HEK293 (cell line): ENCODE results near the gene FKBP8.

Experiments used
- GLI4 ChIP-seq: fragments of 450-650 bp; formaldehyde crosslinking; IDR thresholded peaks from 2 replicates; pipeline ENCODE4 v1.5.1; 2016; ENCODE audit warnings: missing biosample characterization, missing genetic modification characterization
- GLIS2 ChIP-seq: fragments of 450-650 bp; formaldehyde crosslinking; IDR thresholded peaks from 2 replicates; pipeline ENCODE4 v1.5.1; 2016; ENCODE audit warnings: missing biosample characterization, missing genetic modification characterization
- KLF8 ChIP-seq: fragments of 450-650 bp; formaldehyde crosslinking; IDR thresholded peaks from 2 replicates; pipeline ENCODE4 v1.5.1; 2016; ENCODE audit warnings: missing biosample characterization, missing genetic modification characterization
- KLF9 ChIP-seq: fragments of 450-650 bp; formaldehyde crosslinking; IDR thresholded peaks from 2 replicates; pipeline ENCODE4 v1.5.1; 2016; ENCODE audit warnings: missing biosample characterization, missing genetic modification characterization, low read depth
- RBAK ChIP-seq: fragments of 450-650 bp; formaldehyde crosslinking; IDR thresholded peaks from 2 replicates; pipeline ENCODE4 v1.5.1; 2016; ENCODE audit warnings: missing biosample characterization, missing genetic modification characterization
- ZNF112 ChIP-seq: fragments of 450-650 bp; formaldehyde crosslinking; IDR thresholded peaks from 2 replicates; pipeline ENCODE4 v1.5.0; 2017; ENCODE audit warnings: missing biosample characterization, missing genetic modification characterization
- ZNF114 ChIP-seq: fragments of 450-650 bp; formaldehyde crosslinking; IDR thresholded peaks from 2 replicates; pipeline ENCODE4 v1.5.0; 2017; ENCODE audit warnings: missing biosample characterization, missing genetic modification characterization
- ZNF121 ChIP-seq: fragments of 450-650 bp; formaldehyde crosslinking; IDR thresholded peaks from 2 replicates; pipeline ENCODE4 v1.5.1; 2016; ENCODE audit warnings: missing biosample characterization, missing genetic modification characterization
- ZNF155 ChIP-seq: fragments of 450-650 bp; formaldehyde crosslinking; IDR thresholded peaks from 2 replicates; pipeline ENCODE4 v1.5.1; 2016; ENCODE audit warnings: missing biosample characterization, missing genetic modification characterization
- ZNF174 ChIP-seq: fragments of 450-650 bp; formaldehyde crosslinking; IDR thresholded peaks from 2 replicates; pipeline ENCODE4 v1.5.0; 2017; ENCODE audit warnings: missing biosample characterization, mild to moderate bottlenecking, missing genetic modification characterization
- ZNF266 ChIP-seq: fragments of 450-650 bp; formaldehyde crosslinking; IDR thresholded peaks from 2 replicates; pipeline ENCODE4 v1.5.1; 2016; ENCODE audit warnings: missing biosample characterization, missing genetic modification characterization, low read depth
- ZNF335 ChIP-seq: fragments of 450-650 bp; formaldehyde crosslinking; conservative IDR thresholded peaks from 2 replicates; pipeline ENCODE4 v1.5.1; 2016; ENCODE audit warnings: missing biosample characterization, missing genetic modification characterization
- ZNF350 ChIP-seq: fragments of 450-650 bp; formaldehyde crosslinking; IDR thresholded peaks from 2 replicates; pipeline ENCODE4 v1.5.0; 2017; ENCODE audit warnings: missing biosample characterization, mild to moderate bottlenecking, missing genetic modification characterization
- ZNF521 ChIP-seq: fragments of 450-650 bp; formaldehyde crosslinking; IDR thresholded peaks from 2 replicates; pipeline ENCODE4 v1.5.1; 2017; ENCODE audit warnings: missing biosample characterization, mild to moderate bottlenecking, missing genetic modification characterization
- ZNF529 ChIP-seq: fragments of 450-650 bp; formaldehyde crosslinking; IDR thresholded peaks from 2 replicates; pipeline ENCODE4 v1.5.1; 2017; ENCODE audit warnings: missing genetic modification characterization, missing biosample characterization; ENCODE audit not compliant: insufficient replicate concordance
- ZNF707 ChIP-seq: fragments of 450-650 bp; formaldehyde crosslinking; IDR thresholded peaks from 2 replicates; pipeline ENCODE4 v1.5.1; 2016; ENCODE audit warnings: missing biosample characterization, missing genetic modification characterization
- TF ChIP-seq, protein P1 (sequence below): fragments of 450-650 bp; formaldehyde crosslinking; IDR thresholded peaks from 2 replicates; pipeline ENCODE4 v1.5.1; 2016; ENCODE audit warnings: missing biosample characterization, missing genetic modification characterization, low read depth
- TF ChIP-seq, protein P2 (sequence below): fragments of 450-650 bp; formaldehyde crosslinking; conservative IDR thresholded peaks from 2 replicates; pipeline ENCODE4 v1.5.1; 2016; ENCODE audit warnings: low read depth, missing biosample characterization, missing genetic modification characterization
- TF ChIP-seq, protein P3 (sequence below): fragments of 450-650 bp; formaldehyde crosslinking; IDR thresholded peaks from 2 replicates; pipeline ENCODE4 v1.5.1; 2016; ENCODE audit warnings: missing biosample characterization, missing genetic modification characterization
- TF ChIP-seq, protein P4 (sequence below): fragments of 450-650 bp; formaldehyde crosslinking; IDR thresholded peaks from 2 replicates; pipeline ENCODE4 v1.5.1; 2016; ENCODE audit warnings: missing biosample characterization, missing genetic modification characterization
- TF ChIP-seq, protein P5 (sequence below): fragments of 450-650 bp; formaldehyde crosslinking; IDR thresholded peaks from 2 replicates; pipeline ENCODE4 v1.5.0; 2017; ENCODE audit warnings: missing biosample characterization, missing genetic modification characterization, borderline replicate concordance
- TF ChIP-seq, protein P6 (sequence below): fragments of 450-650 bp; formaldehyde crosslinking; IDR thresholded peaks from 2 replicates; pipeline ENCODE4 v1.5.1; 2016; ENCODE audit warnings: missing biosample characterization, missing genetic modification characterization, borderline replicate concordance

FKBP8 gene

DNA sequence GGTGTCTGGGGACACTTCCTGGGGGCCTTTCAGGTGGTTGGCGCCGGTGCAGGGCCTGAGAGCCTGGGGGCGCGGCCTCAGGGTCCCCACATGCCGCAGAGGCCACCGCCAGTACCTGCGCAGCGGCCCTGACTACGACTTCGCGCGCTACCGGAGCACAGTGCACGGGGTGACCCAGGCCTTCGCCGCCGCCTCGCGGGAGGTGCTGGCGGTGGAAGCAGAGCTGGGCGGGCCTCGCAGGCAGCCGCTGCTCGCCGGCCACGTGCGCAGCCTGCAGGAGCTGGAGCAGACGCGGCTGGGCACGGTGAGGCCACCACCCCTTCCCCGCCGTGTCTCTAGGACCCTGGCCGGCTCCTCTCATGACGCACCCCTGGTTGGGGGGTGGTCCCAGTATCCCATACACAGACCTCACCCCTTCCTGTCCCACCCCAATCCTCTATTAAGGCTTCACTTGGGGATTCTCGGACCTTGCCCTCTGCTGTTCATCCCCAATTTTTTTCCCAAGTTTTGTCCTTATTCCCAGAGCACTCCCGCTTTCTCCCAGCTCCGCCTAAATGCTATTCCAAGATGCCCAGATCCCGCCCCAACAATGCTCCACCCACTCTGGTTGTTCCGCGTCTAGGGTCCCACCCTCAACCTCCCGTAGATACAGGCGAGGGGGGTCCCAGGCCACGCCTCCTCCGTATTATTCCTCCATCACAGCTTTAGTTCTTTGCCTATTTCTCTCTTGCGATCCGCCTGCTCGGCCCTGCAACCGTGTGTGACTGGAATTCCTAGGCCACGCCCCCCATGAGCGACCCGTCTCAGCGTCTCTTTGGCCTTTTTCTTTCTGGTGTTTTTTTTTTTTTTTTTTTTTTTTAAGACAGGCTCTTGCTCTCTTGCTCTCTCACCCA, 46.3 kb upstream of the FKBP8 start (continued):
- TF ChIP-seq, protein P1, sequence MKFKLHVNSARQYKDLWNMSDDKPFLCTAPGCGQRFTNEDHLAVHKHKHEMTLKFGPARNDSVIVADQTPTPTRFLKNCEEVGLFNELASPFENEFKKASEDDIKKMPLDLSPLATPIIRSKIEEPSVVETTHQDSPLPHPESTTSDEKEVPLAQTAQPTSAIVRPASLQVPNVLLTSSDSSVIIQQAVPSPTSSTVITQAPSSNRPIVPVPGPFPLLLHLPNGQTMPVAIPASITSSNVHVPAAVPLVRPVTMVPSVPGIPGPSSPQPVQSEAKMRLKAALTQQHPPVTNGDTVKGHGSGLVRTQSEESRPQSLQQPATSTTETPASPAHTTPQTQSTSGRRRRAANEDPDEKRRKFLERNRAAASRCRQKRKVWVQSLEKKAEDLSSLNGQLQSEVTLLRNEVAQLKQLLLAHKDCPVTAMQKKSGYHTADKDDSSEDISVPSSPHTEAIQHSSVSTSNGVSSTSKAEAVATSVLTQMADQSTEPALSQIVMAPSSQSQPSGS (tag by site-specific recombination): no peak
- TF ChIP-seq ZNF121 (tag by site-specific recombination) (no peak), ZNF707 (tag by site-specific recombination) (no peak), KLF9 (tag by site-specific recombination) (peak; percentile 42), GLIS2 (tag by site-specific recombination) (peak; percentile 74), ZNF155 (tag by site-specific recombination) (no peak), KLF8 (tag by site-specific recombination) (peak; percentile 27; the same call in 1 of the 2 replicates), ZNF174 (tag by site-specific recombination) (no peak), ZNF350 (no peak), GLI4 (tag by site-specific recombination) (no peak), ZNF114 (tag by site-specific recombination) (no peak), ZNF521 (tag by site-specific recombination) (no peak), ZNF266 (tag by site-specific recombination) (no peak), RBAK (tag by site-specific recombination) (no peak), ZNF529 (no peak), ZNF112 (tag by site-specific recombination) (no peak), ZNF335 (tag by site-specific recombination) (peak; percentile 95)
- TF ChIP-seq, protein P2, sequence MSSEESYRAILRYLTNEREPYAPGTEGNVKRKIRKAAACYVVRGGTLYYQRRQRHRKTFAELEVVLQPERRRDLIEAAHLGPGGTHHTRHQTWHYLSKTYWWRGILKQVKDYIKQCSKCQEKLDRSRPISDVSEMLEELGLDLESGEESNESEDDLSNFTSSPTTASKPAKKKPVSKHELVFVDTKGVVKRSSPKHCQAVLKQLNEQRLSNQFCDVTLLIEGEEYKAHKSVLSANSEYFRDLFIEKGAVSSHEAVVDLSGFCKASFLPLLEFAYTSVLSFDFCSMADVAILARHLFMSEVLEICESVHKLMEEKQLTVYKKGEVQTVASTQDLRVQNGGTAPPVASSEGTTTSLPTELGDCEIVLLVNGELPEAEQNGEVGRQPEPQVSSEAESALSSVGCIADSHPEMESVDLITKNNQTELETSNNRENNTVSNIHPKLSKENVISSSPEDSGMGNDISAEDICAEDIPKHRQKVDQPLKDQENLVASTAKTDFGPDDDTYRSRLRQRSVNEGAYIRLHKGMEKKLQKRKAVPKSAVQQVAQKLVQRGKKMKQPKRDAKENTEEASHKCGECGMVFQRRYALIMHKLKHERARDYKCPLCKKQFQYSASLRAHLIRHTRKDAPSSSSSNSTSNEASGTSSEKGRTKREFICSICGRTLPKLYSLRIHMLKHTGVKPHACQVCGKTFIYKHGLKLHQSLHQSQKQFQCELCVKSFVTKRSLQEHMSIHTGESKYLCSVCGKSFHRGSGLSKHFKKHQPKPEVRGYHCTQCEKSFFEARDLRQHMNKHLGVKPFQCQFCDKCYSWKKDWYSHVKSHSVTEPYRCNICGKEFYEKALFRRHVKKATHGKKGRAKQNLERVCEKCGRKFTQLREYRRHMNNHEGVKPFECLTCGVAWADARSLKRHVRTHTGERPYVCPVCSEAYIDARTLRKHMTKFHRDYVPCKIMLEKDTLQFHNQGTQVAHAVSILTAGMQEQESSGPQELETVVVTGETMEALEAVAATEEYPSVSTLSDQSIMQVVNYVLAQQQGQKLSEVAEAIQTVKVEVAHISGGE (tag by site-specific recombination): no peak
- TF ChIP-seq, protein P3, sequence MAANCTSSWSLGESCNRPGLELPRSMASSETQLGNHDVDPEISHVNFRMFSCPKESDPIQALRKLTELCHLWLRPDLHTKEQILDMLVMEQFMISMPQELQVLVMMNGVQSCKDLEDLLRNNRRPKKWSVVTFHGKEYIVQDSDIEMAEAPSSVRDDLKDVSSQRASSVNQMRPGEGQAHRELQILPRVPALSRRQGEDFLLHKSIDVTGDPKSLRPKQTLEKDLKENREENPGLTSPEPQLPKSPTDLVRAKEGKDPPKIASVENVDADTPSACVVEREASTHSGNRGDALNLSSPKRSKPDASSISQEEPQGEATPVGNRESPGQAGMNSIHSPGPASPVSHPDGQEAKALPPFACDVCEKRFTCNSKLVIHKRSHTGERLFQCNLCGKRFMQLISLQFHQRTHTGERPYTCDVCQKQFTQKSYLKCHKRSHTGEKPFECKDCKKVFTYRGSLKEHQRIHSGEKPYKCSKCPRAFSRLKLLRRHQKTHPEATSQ: no peak
- TF ChIP-seq, protein P4, sequence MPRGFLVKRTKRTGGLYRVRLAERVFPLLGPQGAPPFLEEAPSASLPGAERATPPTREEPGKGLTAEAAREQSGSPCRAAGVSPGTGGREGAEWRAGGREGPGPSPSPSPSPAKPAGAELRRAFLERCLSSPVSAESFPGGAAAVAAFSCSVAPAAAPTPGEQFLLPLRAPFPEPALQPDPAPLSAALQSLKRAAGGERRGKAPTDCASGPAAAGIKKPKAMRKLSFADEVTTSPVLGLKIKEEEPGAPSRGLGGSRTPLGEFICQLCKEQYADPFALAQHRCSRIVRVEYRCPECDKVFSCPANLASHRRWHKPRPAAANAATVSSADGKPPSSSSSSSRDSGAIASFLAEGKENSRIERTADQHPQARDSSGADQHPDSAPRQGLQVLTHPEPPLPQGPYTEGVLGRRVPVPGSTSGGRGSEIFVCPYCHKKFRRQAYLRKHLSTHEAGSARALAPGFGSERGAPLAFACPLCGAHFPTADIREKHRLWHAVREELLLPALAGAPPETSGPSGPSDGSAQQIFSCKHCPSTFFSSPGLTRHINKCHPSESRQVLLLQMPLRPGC (tag by site-specific recombination): no peak
- TF ChIP-seq, protein P5, sequence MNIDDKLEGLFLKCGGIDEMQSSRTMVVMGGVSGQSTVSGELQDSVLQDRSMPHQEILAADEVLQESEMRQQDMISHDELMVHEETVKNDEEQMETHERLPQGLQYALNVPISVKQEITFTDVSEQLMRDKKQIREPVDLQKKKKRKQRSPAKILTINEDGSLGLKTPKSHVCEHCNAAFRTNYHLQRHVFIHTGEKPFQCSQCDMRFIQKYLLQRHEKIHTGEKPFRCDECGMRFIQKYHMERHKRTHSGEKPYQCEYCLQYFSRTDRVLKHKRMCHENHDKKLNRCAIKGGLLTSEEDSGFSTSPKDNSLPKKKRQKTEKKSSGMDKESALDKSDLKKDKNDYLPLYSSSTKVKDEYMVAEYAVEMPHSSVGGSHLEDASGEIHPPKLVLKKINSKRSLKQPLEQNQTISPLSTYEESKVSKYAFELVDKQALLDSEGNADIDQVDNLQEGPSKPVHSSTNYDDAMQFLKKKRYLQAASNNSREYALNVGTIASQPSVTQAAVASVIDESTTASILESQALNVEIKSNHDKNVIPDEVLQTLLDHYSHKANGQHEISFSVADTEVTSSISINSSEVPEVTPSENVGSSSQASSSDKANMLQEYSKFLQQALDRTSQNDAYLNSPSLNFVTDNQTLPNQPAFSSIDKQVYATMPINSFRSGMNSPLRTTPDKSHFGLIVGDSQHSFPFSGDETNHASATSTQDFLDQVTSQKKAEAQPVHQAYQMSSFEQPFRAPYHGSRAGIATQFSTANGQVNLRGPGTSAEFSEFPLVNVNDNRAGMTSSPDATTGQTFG: no peak
- TF ChIP-seq, protein P6, sequence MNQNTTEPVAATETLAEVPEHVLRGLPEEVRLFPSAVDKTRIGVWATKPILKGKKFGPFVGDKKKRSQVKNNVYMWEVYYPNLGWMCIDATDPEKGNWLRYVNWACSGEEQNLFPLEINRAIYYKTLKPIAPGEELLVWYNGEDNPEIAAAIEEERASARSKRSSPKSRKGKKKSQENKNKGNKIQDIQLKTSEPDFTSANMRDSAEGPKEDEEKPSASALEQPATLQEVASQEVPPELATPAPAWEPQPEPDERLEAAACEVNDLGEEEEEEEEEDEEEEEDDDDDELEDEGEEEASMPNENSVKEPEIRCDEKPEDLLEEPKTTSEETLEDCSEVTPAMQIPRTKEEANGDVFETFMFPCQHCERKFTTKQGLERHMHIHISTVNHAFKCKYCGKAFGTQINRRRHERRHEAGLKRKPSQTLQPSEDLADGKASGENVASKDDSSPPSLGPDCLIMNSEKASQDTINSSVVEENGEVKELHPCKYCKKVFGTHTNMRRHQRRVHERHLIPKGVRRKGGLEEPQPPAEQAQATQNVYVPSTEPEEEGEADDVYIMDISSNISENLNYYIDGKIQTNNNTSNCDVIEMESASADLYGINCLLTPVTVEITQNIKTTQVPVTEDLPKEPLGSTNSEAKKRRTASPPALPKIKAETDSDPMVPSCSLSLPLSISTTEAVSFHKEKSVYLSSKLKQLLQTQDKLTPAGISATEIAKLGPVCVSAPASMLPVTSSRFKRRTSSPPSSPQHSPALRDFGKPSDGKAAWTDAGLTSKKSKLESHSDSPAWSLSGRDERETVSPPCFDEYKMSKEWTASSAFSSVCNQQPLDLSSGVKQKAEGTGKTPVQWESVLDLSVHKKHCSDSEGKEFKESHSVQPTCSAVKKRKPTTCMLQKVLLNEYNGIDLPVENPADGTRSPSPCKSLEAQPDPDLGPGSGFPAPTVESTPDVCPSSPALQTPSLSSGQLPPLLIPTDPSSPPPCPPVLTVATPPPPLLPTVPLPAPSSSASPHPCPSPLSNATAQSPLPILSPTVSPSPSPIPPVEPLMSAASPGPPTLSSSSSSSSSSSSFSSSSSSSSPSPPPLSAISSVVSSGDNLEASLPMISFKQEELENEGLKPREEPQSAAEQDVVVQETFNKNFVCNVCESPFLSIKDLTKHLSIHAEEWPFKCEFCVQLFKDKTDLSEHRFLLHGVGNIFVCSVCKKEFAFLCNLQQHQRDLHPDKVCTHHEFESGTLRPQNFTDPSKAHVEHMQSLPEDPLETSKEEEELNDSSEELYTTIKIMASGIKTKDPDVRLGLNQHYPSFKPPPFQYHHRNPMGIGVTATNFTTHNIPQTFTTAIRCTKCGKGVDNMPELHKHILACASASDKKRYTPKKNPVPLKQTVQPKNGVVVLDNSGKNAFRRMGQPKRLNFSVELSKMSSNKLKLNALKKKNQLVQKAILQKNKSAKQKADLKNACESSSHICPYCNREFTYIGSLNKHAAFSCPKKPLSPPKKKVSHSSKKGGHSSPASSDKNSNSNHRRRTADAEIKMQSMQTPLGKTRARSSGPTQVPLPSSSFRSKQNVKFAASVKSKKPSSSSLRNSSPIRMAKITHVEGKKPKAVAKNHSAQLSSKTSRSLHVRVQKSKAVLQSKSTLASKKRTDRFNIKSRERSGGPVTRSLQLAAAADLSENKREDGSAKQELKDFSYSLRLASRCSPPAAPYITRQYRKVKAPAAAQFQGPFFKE: no peak
